GM18870 (cell line): ENCODE data around the gene ITPK1.
"Not testable (repeated sequence)": the region's sequence is repeated elsewhere in the genome, so short reads cannot be mapped to it uniquely, and the experiment has no call there.

Experiments
- ATAC-seq: cut with Tn5 transposase; IDR thresholded peaks from one replicate; pipeline ENCODE4 v1.9.1; 2021; ENCODE audit warnings: moderate library complexity; ENCODE audit not compliant: unreplicated experiment

ITPK1 gene

GRCh38 chr14:93105856-93106255 is 9.9 kb downstream of the ITPK1 start:
- ATAC-seq, result not testable (repeated sequence)

- ATAC-seq, result no peak
These were observed 10.4 kb downstream of the ITPK1 start for GRCh38 chr14:93105362-93105761.

- no peak for ATAC-seq
These were observed 10.8 kb downstream of the ITPK1 start for GRCh38 chr14:93104961-93105360.

- peak; percentile 89 for ATAC-seq
These were observed 12.2 kb downstream of the ITPK1 start for GRCh38 chr14:93103392-93104080.

GRCh38 chr14:93102141-93102540 is 13.6 kb downstream of the ITPK1 start:
- no peak for ATAC-seq

- ATAC-seq, result no peak
These were observed 14.5 kb downstream of the ITPK1 start for GRCh38 chr14:93101181-93101580.

GRCh38 chr14:93100570-93100969 is 15.2 kb downstream of the ITPK1 start:
- ATAC-seq, result no peak

- no peak for ATAC-seq
These were observed 15.6 kb downstream of the ITPK1 start for GRCh38 chr14:93100100-93100499.

- ATAC-seq, result no peak
These were observed 16.1 kb downstream of the ITPK1 start for GRCh38 chr14:93099643-93100042.

- no peak for ATAC-seq
These were observed 16.5 kb downstream of the ITPK1 start for GRCh38 chr14:93099196-93099595.

- ATAC-seq, result no peak
These were observed 18.9 kb downstream of the ITPK1 start for GRCh38 chr14:93096691-93097322.

GRCh38 chr14:93095742-93096510 is 19.8 kb downstream of the ITPK1 start:
- no peak for ATAC-seq

- ATAC-seq, result no peak
These were observed 21.4 kb downstream of the ITPK1 start for GRCh38 chr14:93094121-93094918.

- no peak for ATAC-seq
These were observed 22.8 kb downstream of the ITPK1 start for GRCh38 chr14:93092606-93093556.

GRCh38 chr14:93091666-93092065 is 24.1 kb downstream of the ITPK1 start:
- ATAC-seq, result no peak

- no peak for ATAC-seq
These were observed 24.7 kb downstream of the ITPK1 start for GRCh38 chr14:93090826-93091555.

- no peak for ATAC-seq
These were observed 26.0 kb downstream of the ITPK1 start for GRCh38 chr14:93089521-93090269.

- peak; percentile 63 for ATAC-seq
These were observed 29.2 kb downstream of the ITPK1 start for GRCh38 chr14:93086441-93087055.
